Fibroblast of lung (primary cell): ENCODE data around the gene CHD3.

ENCODE experiments used
- EZH2 ChIP-seq: IDR thresholded peaks from 2 replicates; pipeline ENCODE4 v1.5.1; 2012; ENCODE audit warnings: low read length, control low read depth, mild to moderate bottlenecking; ENCODE audit errors: missing control alignments
- TF ChIP-seq, protein P1 (sequence below), 2 donors: IDR thresholded peaks in 1 of 2; conservative IDR thresholded peaks in 1 of 2; 1 replicate in 1 of 2; 2 replicates in 1 of 2; pipeline ENCODE4 v1.5.1; 2011 to 2012; ENCODE audit warnings: low read length in 2 of 2, control low read depth in 1 of 2, inconsistent platforms in 1 of 2, low read depth in 1 of 2, mild to moderate bottlenecking in 1 of 2

GRCh38 chr17:7852262-7852670 is 36.3 kb upstream of the CHD3 start:
- no peak for TF ChIP-seq EZH2
- TF ChIP-seq, protein P1, sequence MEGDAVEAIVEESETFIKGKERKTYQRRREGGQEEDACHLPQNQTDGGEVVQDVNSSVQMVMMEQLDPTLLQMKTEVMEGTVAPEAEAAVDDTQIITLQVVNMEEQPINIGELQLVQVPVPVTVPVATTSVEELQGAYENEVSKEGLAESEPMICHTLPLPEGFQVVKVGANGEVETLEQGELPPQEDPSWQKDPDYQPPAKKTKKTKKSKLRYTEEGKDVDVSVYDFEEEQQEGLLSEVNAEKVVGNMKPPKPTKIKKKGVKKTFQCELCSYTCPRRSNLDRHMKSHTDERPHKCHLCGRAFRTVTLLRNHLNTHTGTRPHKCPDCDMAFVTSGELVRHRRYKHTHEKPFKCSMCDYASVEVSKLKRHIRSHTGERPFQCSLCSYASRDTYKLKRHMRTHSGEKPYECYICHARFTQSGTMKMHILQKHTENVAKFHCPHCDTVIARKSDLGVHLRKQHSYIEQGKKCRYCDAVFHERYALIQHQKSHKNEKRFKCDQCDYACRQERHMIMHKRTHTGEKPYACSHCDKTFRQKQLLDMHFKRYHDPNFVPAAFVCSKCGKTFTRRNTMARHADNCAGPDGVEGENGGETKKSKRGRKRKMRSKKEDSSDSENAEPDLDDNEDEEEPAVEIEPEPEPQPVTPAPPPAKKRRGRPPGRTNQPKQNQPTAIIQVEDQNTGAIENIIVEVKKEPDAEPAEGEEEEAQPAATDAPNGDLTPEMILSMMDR (conservative IDR thresholded peaks at IDR 0.05 in 1 of 2, IDR thresholded peaks at IDR 0.05 in 1 of 2; ENCODE audit: low read depth in 1 of 2, low read length in 2 of 2) = no peak
